Thymus (tissue), 11 donors: Measurements from ENCODE around the gene AUTS2. TPM values are rescaled to one million over a fixed set of nuclear protein-coding genes. Genes with fewer than 3 reads are reported as not detected.

Experiments
- DNase-seq, 9 donors: peaks; one replicate each; pipeline ENCODE4 v3.0.0-alpha.2; 2013; ENCODE audit warnings: low spot score in 9 of 9, low read depth in 6 of 9, missing footprints in 1 of 9
- H3K27ac ChIP-seq, 2 donors: one replicate each; pipeline ENCODE4 v1.5.1; 2013; ENCODE audit warnings: control low read depth in 1 of 2, low read depth in 1 of 2, low read length in 1 of 2, mild to moderate bottlenecking in 1 of 2, moderate library complexity in 1 of 2
- H3K27me3 ChIP-seq, 2 donors: one replicate each; pipeline ENCODE4 v1.5.1; 2013; ENCODE audit warnings: low read length in 1 of 2; ENCODE audit not compliant: control insufficient read depth in 2 of 2, insufficient read depth in 1 of 2
- H3K36me3 ChIP-seq, 2 donors: one replicate each; pipeline ENCODE4 v1.5.1; 2013; ENCODE audit warnings: low read length in 1 of 2, mild to moderate bottlenecking in 1 of 2, moderate library complexity in 1 of 2; ENCODE audit not compliant: control insufficient read depth in 2 of 2, insufficient read depth in 2 of 2
- H3K4me1 ChIP-seq, 2 donors: one replicate each; pipeline ENCODE4 v1.5.1; 2013; ENCODE audit warnings: low read length in 2 of 2; ENCODE audit not compliant: control insufficient read depth in 2 of 2, insufficient read depth in 2 of 2
- H3K4me3 ChIP-seq, 2 donors: one replicate each; pipeline ENCODE4 v1.5.1; 2013; ENCODE audit warnings: low read length in 2 of 2, control low read depth in 1 of 2, mild to moderate bottlenecking in 1 of 2
- H3K9me3 ChIP-seq, 2 donors: one replicate each; pipeline ENCODE4 v1.5.1; 2013; ENCODE audit warnings: low read length in 1 of 2, mild to moderate bottlenecking in 1 of 2; ENCODE audit not compliant: control insufficient read depth in 2 of 2, insufficient read depth in 1 of 2
- WGBS: extraction: QIAGEN DNeasy Blood & Tissue Kit; methylation state at CpG from one replicate; pipeline ENCODE4 v1.1.7; 2013; 5-methylcytosine and 5-hydroxymethylcytosine counted together
- polyA plus RNA-seq: library from polyadenylated mRNA; stranded (reverse); fragments of 200-250 nt; gene quantifications from one replicate; pipeline ENCODE4 v1.2.3, GENCODE V29; 2013
- total RNA-seq: library from RNA; stranded (reverse); fragments of 120-200 nt; gene quantifications from one replicate; pipeline ENCODE4 v1.2.4, GENCODE V29; 2013
- donor health status: healthy.

AUTS2 gene
- total and polyA plus RNA-seq, 2 donors = 9.2 to 17.1 TPM

GRCh38 chr7:69597278-69598076 lies 798 bp upstream of the AUTS2 start:
- H3K4me3 ChIP-seq = peak overlapping the region; percentile 59 to 79
- H3K4me1 ChIP-seq = peaks cover 15 to 25% of the 10 kb centered on the region in 2 donors
- under 1% methylated on average over 78 of the region's 78 CpGs for WGBS
- peak in 1 of 9 donors; percentile 60 for DNase-seq
- H3K9me3 ChIP-seq = peaks cover 0 to 9% of the 10 kb centered on the region in 2 donors
- H3K27me3 ChIP-seq = peaks cover 26 to 43% of the 10 kb centered on the region in 2 donors
- H3K27ac ChIP-seq = peak overlapping the region in 1 of 2 donors; percentile 68
- no peaks in the 10 kb centered on the region for H3K36me3 ChIP-seq

GRCh38 chr7:69598487-69599285 lies 411 bp downstream of the AUTS2 start:
- Histone ChIP-seq H3K27ac (peak overlapping the region; percentile 26 to 70), H3K27me3 (peaks cover 34 to 43% of the 10 kb centered on the region in 2 donors), H3K36me3 (no peaks in the 10 kb centered on the region), H3K9me3 (peaks cover 0 to 9% of the 10 kb centered on the region in 2 donors), H3K4me3 (peak overlapping the region; percentile 79 to 84), H3K4me1 (peaks cover 18 to 26% of the 10 kb centered on the region in 2 donors)
- under 1% methylated on average over 70 of the region's 70 CpGs for WGBS
- DNase-seq = peak in 4 of 9 donors; percentile 29 to 69 (median 40)

GRCh38 chr7:69599286-69599954 lies 1.1 kb downstream of the AUTS2 start:
- Histone ChIP-seq H3K4me3 (peak overlapping the region; percentile 79 to 84), H3K27me3 (peaks cover 34 to 43% of the 10 kb centered on the region in 2 donors), H3K4me1 (peaks cover 23 to 34% of the 10 kb centered on the region in 2 donors), H3K9me3 (peaks cover 0 to 9% of the 10 kb centered on the region in 2 donors), H3K36me3 (no peaks in the 10 kb centered on the region), H3K27ac (no peak overlapping the region)
- WGBS = under 1% methylated on average over 61 of the region's 61 CpGs
- peak in 2 of 9 donors; percentile 21 to 39 for DNase-seq

GRCh38 chr7:69599955-69600709 lies 1.9 kb downstream of the AUTS2 start:
- no peaks in the 10 kb centered on the region for H3K36me3 ChIP-seq
- peaks cover 25 to 37% of the 10 kb centered on the region in 2 donors for H3K4me1 ChIP-seq
- under 1% methylated on average over 27 of the region's 27 CpGs for WGBS
- peak in 3 of 9 donors; percentile 22 to 61 (median 28) for DNase-seq
- peaks cover 35 to 46% of the 10 kb centered on the region in 2 donors for H3K27me3 ChIP-seq
- peak overlapping the region; percentile 79 to 84 for H3K4me3 ChIP-seq
- H3K9me3 ChIP-seq = peaks cover 0 to 9% of the 10 kb centered on the region in 2 donors
- H3K27ac ChIP-seq = no peak overlapping the region

GRCh38 chr7:69600710-69601519 lies 2.6 kb downstream of the AUTS2 start:
- peaks cover 25 to 37% of the 10 kb centered on the region in 2 donors for H3K4me1 ChIP-seq

GRCh38 chr7:69602522-69602921 lies 4.2 kb downstream of the AUTS2 start:
- peaks cover 0 to 5% of the 10 kb centered on the region in 2 donors for H3K9me3 ChIP-seq
- H3K4me3 ChIP-seq = no peak overlapping the region
- no peak for DNase-seq
- peaks cover 25 to 30% of the 10 kb centered on the region in 2 donors for H3K4me1 ChIP-seq
- H3K27me3 ChIP-seq = peaks cover 42 to 43% of the 10 kb centered on the region in 2 donors
- WGBS = over 99% methylated on average over 2 of the region's 2 CpGs
- H3K36me3 ChIP-seq = no peaks in the 10 kb centered on the region
- H3K27ac ChIP-seq = no peak overlapping the region

More at GRCh38 chr7:69600710-69601519, 2.6 kb downstream of the AUTS2 start:
- no peak overlapping the region for H3K27ac ChIP-seq
- H3K4me3 ChIP-seq = peak overlapping the region; percentile 79 to 84
- WGBS = 92% methylated on average over 5 of the region's 5 CpGs
- no peaks in the 10 kb centered on the region for H3K36me3 ChIP-seq
- H3K27me3 ChIP-seq = peaks cover 41 to 50% of the 10 kb centered on the region in 2 donors
- peaks cover 0 to 9% of the 10 kb centered on the region in 2 donors for H3K9me3 ChIP-seq
- DNase-seq = no peak

GRCh38 chr7:69603351-69603750 lies 5.1 kb downstream of the AUTS2 start:
- Histone ChIP-seq H3K27ac (no peak overlapping the region), H3K36me3 (no peaks in the 10 kb centered on the region), H3K9me3 (peaks cover 0 to 3% of the 10 kb centered on the region in 2 donors), H3K4me1 (peaks cover 25 to 28% of the 10 kb centered on the region in 2 donors), H3K4me3 (no peak overlapping the region), H3K27me3 (peaks cover 39 to 43% of the 10 kb centered on the region in 2 donors)
- peak in 1 of 9 donors; percentile 22 for DNase-seq
- 85% methylated on average over 3 of the region's 3 CpGs for WGBS
